GM12878 (cell line): ENCODE data around the gene EPHA1. TPM values are rescaled to one million over a fixed set of nuclear protein-coding genes. Genes with fewer than 3 reads are reported as not detected.

Experiments used
- ATAC-seq: fragments of 200-7000 bp; cut with Tn5 transposase; 3 replicates; pipeline ENCODE4 v1.9.1; 2020; ENCODE audit warnings: mild to moderate bottlenecking, moderate library complexity
- BruUV-seq: library from RNA; stranded (reverse); fragments of 400-500 nt; replicated peaks from 2 replicates; lab custom pipeline; 2021; lab: Mats Ljungman, UMichigan
- CTCF ChIA-PET: fragments of 300-600 bp; sonication (Branson Sonifier 250); formaldehyde crosslinking; extraction: SDS; loops from one replicate; lab custom pipeline; 2021; ENCODE audit warnings: inconsistent platforms; lab: Yijun Ruan, JAX
- POLR2A ChIA-PET: fragments of 350-600 bp; formaldehyde crosslinking; extraction: SDS; loops from one replicate; lab custom pipeline; 2021; ENCODE audit warnings: inconsistent platforms; lab: Charles Lee
- RAD21 ChIA-PET: fragments of 300-600 bp; sonication (Branson Sonifier 250); formaldehyde crosslinking; loops from one replicate; lab custom pipeline; 2023; ENCODE audit warnings: antibody characterized with exemption; ENCODE audit not compliant: unreplicated experiment; lab: Charles Lee
- SMC1A ChIA-PET: fragments of 300-600 bp; sonication (Branson Sonifier 250); formaldehyde crosslinking; loops from one replicate; lab custom pipeline; 2023; ENCODE audit not compliant: unreplicated experiment, uncharacterized antibody; lab: Charles Lee
- DNase-seq: peaks from one replicate; pipeline ENCODE4 v3.0.0-alpha.2; 2011; ENCODE audit warnings: low read depth, low spot score
- FAIRE-seq: peaks from 3 replicates; lab custom pipeline; 2011; peaks lifted over from hg19 to GRCh38; lab: Jason Lieb, UNC
- H2AFZ ChIP-seq: 2 replicates; pipeline ENCODE4 v1.6.0; 2011; ENCODE audit warnings: low read depth, low read length, control low read depth; ENCODE audit not compliant: control insufficient read depth
- H3K27ac ChIP-seq: 2 replicates; pipeline ENCODE4 v1.5.1; 2011; ENCODE audit warnings: control low read depth; ENCODE audit not compliant: control insufficient read depth, insufficient read depth
- H3K27me3 ChIP-seq, 2 experiments: replicated peaks in 1 of 2; 2 replicates each; pipeline versions ENCODE4 v1.6.0 to v1.6.1; 2011; ENCODE audit warnings: low read length in 1 of 2; ENCODE audit not compliant: control insufficient read depth in 2 of 2, insufficient read depth in 2 of 2
- H3K36me3 ChIP-seq, 2 experiments: 2 replicates each; pipeline ENCODE4 v1.5.1; 2011; ENCODE audit warnings: low read length in 1 of 2; ENCODE audit not compliant: control insufficient read depth in 2 of 2, insufficient read depth in 2 of 2
- H3K4me1 ChIP-seq: 2 replicates; pipeline ENCODE4 v1.6.1; 2011; ENCODE audit warnings: mild to moderate bottlenecking, low read length, moderate library complexity, mixed read lengths; ENCODE audit not compliant: control insufficient read depth, insufficient read depth
- H3K4me2 ChIP-seq: 2 replicates; pipeline ENCODE4 v1.6.0; 2011; ENCODE audit warnings: control low read depth; ENCODE audit not compliant: control insufficient read depth, insufficient read depth
- H3K4me3 ChIP-seq: fragments of 200-600 bp; sonication (generic); 2 replicates; pipeline ENCODE4 v1.5.1; 2016
- H3K79me2 ChIP-seq: 2 replicates; pipeline ENCODE4 v1.6.0; 2011; ENCODE audit warnings: low read length; ENCODE audit not compliant: control insufficient read depth, insufficient read depth
- H3K9ac ChIP-seq: 2 replicates; pipeline ENCODE4 v1.8.0; 2011; ENCODE audit warnings: low read length, control low read depth, mixed read lengths; ENCODE audit not compliant: control insufficient read depth, insufficient read depth
- H3K9me3 ChIP-seq: replicated peaks from 3 replicates; pipeline ENCODE4 v1.5.1; 2011; ENCODE audit warnings: mild to moderate bottlenecking, low read length; ENCODE audit not compliant: control insufficient read depth, insufficient read depth
- H4K20me1 ChIP-seq: 2 replicates; pipeline ENCODE4 v1.6.0; 2011; ENCODE audit not compliant: control insufficient read depth, insufficient read depth
- BCLAF1 ChIP-seq: fragments of 450-650 bp; IDR thresholded peaks from 2 replicates; pipeline ENCODE4 v1.6.1; 2017; ENCODE audit warnings: antibody characterized with exemption, mild to moderate bottlenecking, moderate library complexity
- BMI1 ChIP-seq: fragments of 450-650 bp; IDR thresholded peaks from 2 replicates; pipeline ENCODE4 v1.6.1; 2016; ENCODE audit warnings: mild to moderate bottlenecking, moderate library complexity, borderline replicate concordance
- CBFB ChIP-seq: IDR thresholded peaks from 2 replicates; pipeline ENCODE4 v1.6.1; 2016; ENCODE audit warnings: antibody characterized with exemption, low read depth
- KAT2A ChIP-seq: conservative IDR thresholded peaks from 2 replicates; pipeline ENCODE4 v1.6.1; 2011; ENCODE audit warnings: low read depth, low read length; ENCODE audit not compliant: control insufficient read depth
- RBBP5 ChIP-seq: fragments of 200-600 bp; sonication (generic); conservative IDR thresholded peaks from 2 replicates; pipeline ENCODE4 v1.6.1; 2016
- SPI1 ChIP-seq: IDR thresholded peaks from 2 replicates; pipeline ENCODE4 v1.6.1; 2011; ENCODE audit warnings: low read depth, mild to moderate bottlenecking, low read length, moderate library complexity, borderline replicate concordance; ENCODE audit not compliant: insufficient read depth
- TAF1 ChIP-seq: IDR thresholded peaks from 2 replicates; pipeline ENCODE4 v1.6.1; 2011; ENCODE audit warnings: mild to moderate bottlenecking, low read depth, low read length, borderline replicate concordance
- YBX1 ChIP-seq: fragments of 450-650 bp; IDR thresholded peaks from 2 replicates; pipeline ENCODE4 v1.6.1; 2016; ENCODE audit warnings: antibody characterized with exemption
- ZBTB11 ChIP-seq: fragments of 450-650 bp; formaldehyde crosslinking; IDR thresholded peaks from 2 replicates; pipeline ENCODE4 v1.5.0; 2022; ENCODE audit warnings: mild to moderate bottlenecking, missing genetic modification characterization
- WGBS: methylation state at CpG from one replicate; pipeline ENCODE4 v1.1.6; 2016; ENCODE audit warnings: low lambda C conversion rate; ENCODE audit not compliant: insufficient replicate concordance, insufficient coverage; ENCODE audit errors: missing lambda C conversion rate; 5-methylcytosine and 5-hydroxymethylcytosine counted together
- in situ Hi-C: fragments of 300-500 bp; cut with MboI; formaldehyde crosslinking; loops from 9 replicates; pipeline ENCODE4 v1.14.3; 2018; ENCODE audit warnings: mixed read lengths
- intact Hi-C: fragments of 100-400 bp; cut with micrococcal nuclease; formaldehyde crosslinking; loops from one replicate; pipeline ENCODE4 v1.14.2; 2022; ENCODE audit not compliant: unreplicated experiment
- polyA plus RNA-seq, 11 experiments: library from polyadenylated mRNA; depleted of rRNA in 4 of 11; unstranded in 6 of 11; stranded (reverse) in 5 of 11; fragments of >200 nt; fragmentation: Nextera tagmentation in 4 of 11; fragmentation: Illumina TruSeq in 1 of 11; extraction: Ambion mirVana in 4 of 11; extraction: Trizol in 1 of 11; gene quantifications; 1 replicate in 1 of 11; 2 replicates in 10 of 11; pipeline versions ENCODE4 v1.2.1 to v1.2.3, GENCODE V29; 2011 to 2016; ENCODE audit warnings: inconsistent platforms in 2 of 11, missing spikeins in 2 of 11, low read depth in 1 of 11
- total RNA-seq, 4 experiments: library from RNA; depleted of rRNA in 3 of 4; stranded (reverse); fragments of >200 nt in 3 of 4; fragmentation: Illumina TruSeq in 1 of 4; extraction: Trizol in 1 of 4; gene quantifications; 2 replicates each; pipeline versions ENCODE4 v1.2.1 to v1.2.3, GENCODE V29; 2013 to 2021

The EPHA1 gene
- total and polyA plus RNA-seq, 10 of the 15 experiments (the other 5 are each of a cell fraction or from before 2014, with no cell fraction given), result 0.11 to 0.35 (median 0.24) TPM; not detected in 6

GRCh38 chr7:143419880-143420279 lies 11.2 kb upstream of the EPHA1 start:
- TF ChIP-seq KAT2A (no peak), SPI1 (no peak)
- H3K4me3 ChIP-seq, result no peak overlapping the region
- no peak overlapping the region for H3K4me2 ChIP-seq
- ChIA-PET RAD21 (no interaction called here), POLR2A (no interaction called here), CTCF (interaction anchor here (1.6 kb wide), 1 partner anchor 179 kb away, joined by 6 read pairs; no protein-coding TSS in a partner anchor), SMC1A (no interaction called here)
- BruUV-seq, result no TSS peak
- in situ Hi-C loops (loop anchor here (10.0 kb wide), 1 partner anchor 405 kb away; no protein-coding TSS in a partner anchor), intact Hi-C loops (loop anchor here (10.0 kb wide), 1 partner anchor 415 kb away; no protein-coding TSS in a partner anchor)
- no peak overlapping the region for H3K27ac ChIP-seq
- ATAC-seq (no peak), FAIRE-seq (no peak), DNase-seq (no peak)
- H3K27me3 ChIP-seq, result no peaks in the 10 kb centered on the region
- H3K36me3 ChIP-seq, result no peaks in the 10 kb centered on the region
- no peak overlapping the region for H3K9ac ChIP-seq
- H3K4me1 ChIP-seq, result no peaks in the 10 kb centered on the region
- H3K9me3 ChIP-seq, result no peaks in the 10 kb centered on the region
- no peaks in the 10 kb centered on the region for H4K20me1 ChIP-seq
- no peaks in the 10 kb centered on the region for H3K79me2 ChIP-seq
- WGBS, result 49% methylated on average over 4 of the region's 4 CpGs
- H2AFZ ChIP-seq, result no peak overlapping the region

- RAD21 ChIA-PET, result interaction anchor here (0.9 kb wide), 1 partner anchor 178 kb away, joined by 4 read pairs; no protein-coding TSS in a partner anchor
- TF ChIP-seq BMI1 (no peak), YBX1 (no peak), ZBTB11 (no peak), TAF1 (no peak), RBBP5 (no peak), CBFB (no peak), BCLAF1 (no peak)
Measured at GRCh38 chr7:143418681-143419458, 10.2 kb upstream of the EPHA1 start.

More at GRCh38 chr7:143418681-143419458, 10.2 kb upstream of the EPHA1 start:
- CTCF ChIA-PET, result interaction anchor here (0.6 kb wide), 2 partner anchors 91 to 178 kb away, joined by 3 read pairs; no protein-coding TSS in a partner anchor
- in situ Hi-C loops, result loop anchor here (10.0 kb wide), 1 partner anchor 404 kb away; no protein-coding TSS in a partner anchor
- Histone ChIP-seq H3K79me2 (no peaks in the 10 kb centered on the region), H3K27me3 (no peaks in the 10 kb centered on the region), H3K4me2 (no peak overlapping the region), H3K9ac (no peak overlapping the region), H3K4me3 (no peak overlapping the region), H3K36me3 (no peaks in the 10 kb centered on the region), H3K9me3 (no peaks in the 10 kb centered on the region), H2AFZ (no peak overlapping the region), H3K4me1 (no peaks in the 10 kb centered on the region), H4K20me1 (no peaks in the 10 kb centered on the region), H3K27ac (no peak overlapping the region)
- POLR2A ChIA-PET, result no interaction called here
- BruUV-seq, result no TSS peak
- WGBS, result 11% methylated on average over 11 of the region's 11 CpGs
- SMC1A ChIA-PET, result interaction anchor here (4.9 kb wide), 1 partner anchor 178 kb away, joined by 73 read pairs; no protein-coding TSS in a partner anchor
- FAIRE-seq (no peak), ATAC-seq (no peak), DNase-seq (no peak)
- intact Hi-C loops, result loop anchor here (10.0 kb wide), 1 partner anchor 414 kb away; no protein-coding TSS in a partner anchor
